GM21737 (cell line): ENCODE measurements around the gene MAP1LC3B2.
A peak's percentile ranks its signal among the peaks of the same experiment; 100 is the strongest.

ENCODE experiments used
- ATAC-seq: cut with Tn5 transposase; IDR thresholded peaks from one replicate; pipeline ENCODE4 v1.9.1; 2021; ENCODE audit warnings: mild to moderate bottlenecking, moderate library complexity; ENCODE audit not compliant: unreplicated experiment

Gene MAP1LC3B2

GRCh38 chr12:116559162-116559935 is at the start of gene MAP1LC3B2:
Gene MAP1LC3B2, plus strand, starts transcription at chr12:116559381. Its CDS starts 16,562 bp downstream, at chr12:116575943.
- peak; percentile 68 for ATAC-seq

GRCh38 chr12:116513944-116514343 is 45.2 kb upstream of the MAP1LC3B2 start:
- no peak for ATAC-seq

GRCh38 chr12:116515684-116516083 is 43.5 kb upstream of the MAP1LC3B2 start:
- no peak for ATAC-seq

- ATAC-seq, result no peak
Observed at GRCh38 chr12:116516657-116517056, 42.5 kb upstream of the MAP1LC3B2 start.

- ATAC-seq, result no peak
Observed at GRCh38 chr12:116517431-116518045, 41.6 kb upstream of the MAP1LC3B2 start.

- ATAC-seq, result no peak
Observed at GRCh38 chr12:116520225-116520760, 38.9 kb upstream of the MAP1LC3B2 start.

GRCh38 chr12:116520801-116521471 is 38.2 kb upstream of the MAP1LC3B2 start:
- no peak for ATAC-seq

- no peak for ATAC-seq
Observed at GRCh38 chr12:116524311-116524710, 34.9 kb upstream of the MAP1LC3B2 start.

GRCh38 chr12:116524964-116525379 is 34.2 kb upstream of the MAP1LC3B2 start:
- no peak for ATAC-seq

- no peak for ATAC-seq
Observed at GRCh38 chr12:116525418-116526001, 33.7 kb upstream of the MAP1LC3B2 start.

GRCh38 chr12:116528065-116528464 is 31.1 kb upstream of the MAP1LC3B2 start:
- no peak for ATAC-seq

GRCh38 chr12:116528498-116528897 is 30.7 kb upstream of the MAP1LC3B2 start:
- no peak for ATAC-seq

- no peak for ATAC-seq
Observed at GRCh38 chr12:116529048-116529447, 30.1 kb upstream of the MAP1LC3B2 start.

GRCh38 chr12:116529686-116530085 is 29.5 kb upstream of the MAP1LC3B2 start:
- no peak for ATAC-seq

- no peak for ATAC-seq
Observed at GRCh38 chr12:116532428-116532827, 26.8 kb upstream of the MAP1LC3B2 start.

- ATAC-seq, result no peak
Observed at GRCh38 chr12:116532986-116533342, 26.2 kb upstream of the MAP1LC3B2 start.

- ATAC-seq, result no peak
Observed at GRCh38 chr12:116533343-116534251, 25.6 kb upstream of the MAP1LC3B2 start.

GRCh38 chr12:116534311-116535121 is 24.7 kb upstream of the MAP1LC3B2 start:
- ATAC-seq, result no peak

GRCh38 chr12:116535241-116535640 is 23.9 kb upstream of the MAP1LC3B2 start:
- no peak for ATAC-seq
